ENCODE data around the gene PROS1.
"Not testable (repeated sequence)": the region's sequence is repeated elsewhere in the genome, so short reads cannot be mapped to it uniquely, and the experiment has no call there.

Gene PROS1

GRCh38 chr3:93937485-93937884, 36.2 kb downstream of the PROS1 start:
- H3K27me3 Mint-ChIP-seq, H3K4me1 Mint-ChIP-seq, H3K36me3 Mint-ChIP-seq, CTCF ChIA-PET, H3K27ac Mint-ChIP-seq, H3K4me3 Mint-ChIP-seq, DNase-seq, H3K9me3 Mint-ChIP-seq: not testable (repeated sequence)

DNA sequence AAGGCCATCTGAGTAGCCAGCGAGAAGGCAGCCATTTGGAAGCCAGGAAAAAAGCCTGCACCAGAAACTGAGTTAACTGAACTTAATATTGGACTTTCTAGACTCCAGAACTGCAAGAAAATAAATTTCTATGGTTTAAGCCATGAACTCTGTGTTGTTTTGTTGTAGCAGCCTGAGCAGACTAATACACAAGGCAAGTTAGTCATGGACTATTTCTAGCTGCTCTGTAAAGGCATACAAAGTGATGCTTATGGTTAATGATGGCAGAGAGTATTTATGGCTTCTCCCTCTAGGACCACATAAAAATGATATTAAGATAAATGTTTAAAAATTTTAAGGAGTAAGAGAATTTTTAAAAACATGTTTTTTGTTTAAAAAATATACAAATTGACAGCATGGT, 37.1 kb downstream of the PROS1 start:
- Mint-ChIP-seq H3K4me1 (no peaks in the 10 kb centered on the region), H3K27me3 (no peaks in the 10 kb centered on the region), H3K9me3 (no peaks in the 10 kb centered on the region), H3K4me3 (no peak overlapping the region), H3K36me3 (no peaks in the 10 kb centered on the region), H3K27ac (no peak overlapping the region)
- CTCF ChIA-PET = no interaction called here
- DNase-seq = no peak

DNA sequence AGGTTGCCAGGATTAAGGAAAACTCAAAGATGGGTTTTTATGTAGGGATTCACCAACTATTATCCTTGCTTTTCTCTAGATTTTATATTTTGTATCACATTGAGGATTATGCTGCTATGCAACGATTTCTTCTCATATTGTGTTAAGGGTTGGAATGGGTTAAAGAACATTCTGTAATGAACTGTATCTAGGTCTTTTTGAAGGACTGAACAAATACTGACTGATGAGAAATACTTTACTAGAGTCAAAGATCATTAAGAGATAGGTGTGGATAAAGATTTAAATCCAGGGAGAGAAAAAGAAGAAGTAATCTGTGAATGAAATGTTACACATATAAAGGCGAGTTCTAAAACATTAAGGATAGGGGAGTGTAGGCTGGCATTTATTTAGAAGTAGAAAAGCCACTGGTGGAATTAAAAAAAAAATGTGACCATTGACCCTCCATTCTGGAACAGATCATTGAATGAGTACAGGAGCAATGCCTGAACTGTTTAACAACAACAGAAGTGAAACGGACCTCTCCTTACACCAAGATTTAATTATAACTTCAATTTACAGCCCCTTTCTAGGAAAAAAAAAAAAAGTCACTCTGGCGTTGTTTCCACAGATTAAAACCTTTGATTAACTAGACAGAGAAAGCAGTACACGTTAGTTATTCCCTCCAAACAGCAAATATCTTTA, 39.2 kb downstream of the PROS1 start:
- Mint-ChIP-seq H3K27me3 (no peaks in the 10 kb centered on the region), H3K36me3 (no peaks in the 10 kb centered on the region), H3K4me3 (no peak overlapping the region), H3K27ac (no peak overlapping the region), H3K9me3 (no peaks in the 10 kb centered on the region), H3K4me1 (no peaks in the 10 kb centered on the region)
- CTCF ChIA-PET = no interaction called here
- DNase-seq = no peak

DNA sequence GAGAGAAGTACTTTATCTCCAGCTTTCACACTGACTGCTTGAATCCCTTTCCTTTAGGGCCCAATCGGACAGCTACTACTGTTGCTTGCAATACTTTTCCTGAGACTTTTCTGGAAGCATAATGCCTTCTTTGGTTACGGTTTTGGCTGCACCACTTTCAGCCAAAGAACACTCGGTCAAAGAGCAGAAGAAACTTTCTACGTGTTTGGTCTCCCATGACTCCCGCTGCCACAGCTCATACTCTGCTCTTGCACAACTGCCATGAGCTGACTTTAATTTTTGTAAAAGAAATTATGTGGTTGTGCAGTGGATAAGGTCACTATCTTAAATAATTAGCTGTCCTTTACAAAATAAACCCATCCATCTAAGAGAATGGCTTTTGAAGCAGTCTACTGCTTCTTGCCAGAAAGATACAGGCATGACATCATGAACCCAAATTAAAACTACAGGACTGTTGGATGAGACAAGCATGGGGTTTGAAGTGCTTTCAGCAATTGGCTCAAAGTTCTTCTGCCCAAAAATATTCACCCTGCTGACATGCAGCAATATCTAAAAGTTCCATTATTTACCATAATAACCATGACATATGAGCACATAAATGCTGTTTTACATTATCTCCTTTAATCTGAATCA, 42.0 kb downstream of the PROS1 start:
- Mint-ChIP-seq H3K27ac (no peak overlapping the region), H3K4me3 (no peak overlapping the region), H3K36me3 (no peaks in the 10 kb centered on the region), H3K9me3 (no peaks in the 10 kb centered on the region), H3K4me1 (no peaks in the 10 kb centered on the region), H3K27me3 (no peaks in the 10 kb centered on the region)
- DNase-seq = no peak
- CTCF ChIA-PET = no interaction called here

- Mint-ChIP-seq H3K27me3 (no peaks in the 10 kb centered on the region), H3K4me3 (no peak overlapping the region), H3K36me3 (no peaks in the 10 kb centered on the region), H3K4me1 (no peaks in the 10 kb centered on the region), H3K27ac (no peak overlapping the region), H3K9me3 (no peaks in the 10 kb centered on the region)
- CTCF ChIA-PET = no interaction called here
- DNase-seq = no peak
These were observed 43.7 kb downstream of the PROS1 start for GRCh38 chr3:93930041-93930440.

- H3K9me3 Mint-ChIP-seq = no peaks in the 10 kb centered on the region
- no peak overlapping the region for H3K27ac Mint-ChIP-seq
- DNase-seq = no peak
- H3K36me3 Mint-ChIP-seq = no peaks in the 10 kb centered on the region
- no peaks in the 10 kb centered on the region for H3K27me3 Mint-ChIP-seq
- H3K4me3 Mint-ChIP-seq = no peak overlapping the region
- H3K4me1 Mint-ChIP-seq = no peaks in the 10 kb centered on the region
- CTCF ChIA-PET = no interaction called here
These were observed 46.9 kb downstream of the PROS1 start for GRCh38 chr3:93926789-93927188.

- Mint-ChIP-seq H3K36me3 (no peaks in the 10 kb centered on the region), H3K9me3 (no peaks in the 10 kb centered on the region), H3K4me1 (no peaks in the 10 kb centered on the region), H3K4me3 (no peak overlapping the region), H3K27ac (no peak overlapping the region), H3K27me3 (no peaks in the 10 kb centered on the region)
- CTCF ChIA-PET = no interaction called here
- DNase-seq = no peak
These were observed 49.2 kb downstream of the PROS1 start for GRCh38 chr3:93924491-93924890.

- no peaks in the 10 kb centered on the region for H3K9me3 Mint-ChIP-seq
- H3K36me3 Mint-ChIP-seq = no peaks in the 10 kb centered on the region
- DNase-seq = no peak
- no peaks in the 10 kb centered on the region for H3K27me3 Mint-ChIP-seq
- H3K27ac Mint-ChIP-seq = no peak overlapping the region
- CTCF ChIA-PET = interaction anchor here (0.8 kb wide), 1 partner anchor 30 kb away, joined by 3 read pairs; no protein-coding TSS in a partner anchor
- H3K4me3 Mint-ChIP-seq = no peak overlapping the region
- H3K4me1 Mint-ChIP-seq = no peaks in the 10 kb centered on the region
These were observed 50.7 kb downstream of the PROS1 start for GRCh38 chr3:93923006-93923405.

DNA sequence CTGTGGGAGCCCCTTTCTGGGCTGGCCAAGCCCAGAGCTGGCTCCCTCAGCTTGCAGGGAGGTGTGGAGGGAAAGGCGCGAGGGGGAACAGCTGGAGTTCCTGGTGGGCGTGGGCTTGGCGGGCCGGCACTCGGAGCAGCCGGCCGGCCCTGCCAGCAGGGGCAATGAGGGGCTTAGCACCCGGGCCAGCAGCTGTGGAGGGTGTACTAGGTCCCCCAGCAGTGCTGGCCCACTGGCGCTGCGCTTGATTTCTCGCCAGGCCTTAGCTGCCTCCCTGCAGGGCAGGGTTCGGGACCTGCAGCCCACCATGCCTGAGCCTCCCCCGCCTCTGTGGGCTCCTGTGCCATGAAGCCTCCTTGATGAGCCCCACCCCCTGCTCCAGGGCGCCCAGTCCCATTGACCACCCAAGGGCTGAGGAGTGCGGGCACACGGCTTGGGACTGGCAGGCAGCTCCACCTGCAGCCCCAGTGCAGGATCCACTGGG, 56.1 kb downstream of the PROS1 start:
- H3K4me1 Mint-ChIP-seq, CTCF ChIA-PET, H3K27ac Mint-ChIP-seq, H3K27me3 Mint-ChIP-seq, H3K36me3 Mint-ChIP-seq, DNase-seq, H3K4me3 Mint-ChIP-seq, H3K9me3 Mint-ChIP-seq: not testable (repeated sequence)

DNA sequence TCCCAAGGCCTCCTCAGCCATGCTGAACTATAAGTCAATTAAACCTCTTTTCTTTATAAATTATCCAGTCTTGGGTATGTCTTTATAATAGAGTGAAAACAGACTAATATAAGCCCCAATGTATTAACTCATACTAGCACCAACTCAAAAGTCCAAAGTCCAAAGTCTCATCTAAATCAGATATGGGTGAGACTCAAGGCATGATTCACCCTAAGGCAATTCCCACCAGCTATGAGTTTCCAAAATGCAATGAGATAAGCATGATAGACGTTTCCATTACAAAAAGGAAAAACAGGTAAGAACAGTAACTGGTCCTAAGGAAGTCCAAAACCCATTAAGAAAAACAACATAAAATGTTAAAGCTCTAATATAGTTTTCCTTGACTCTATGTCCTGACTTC, 60.1 kb downstream of the PROS1 start:
- H3K36me3 Mint-ChIP-seq, DNase-seq, H3K27ac Mint-ChIP-seq, H3K27me3 Mint-ChIP-seq, H3K4me1 Mint-ChIP-seq, H3K4me3 Mint-ChIP-seq, CTCF ChIA-PET, H3K9me3 Mint-ChIP-seq: not testable (repeated sequence)

DNA sequence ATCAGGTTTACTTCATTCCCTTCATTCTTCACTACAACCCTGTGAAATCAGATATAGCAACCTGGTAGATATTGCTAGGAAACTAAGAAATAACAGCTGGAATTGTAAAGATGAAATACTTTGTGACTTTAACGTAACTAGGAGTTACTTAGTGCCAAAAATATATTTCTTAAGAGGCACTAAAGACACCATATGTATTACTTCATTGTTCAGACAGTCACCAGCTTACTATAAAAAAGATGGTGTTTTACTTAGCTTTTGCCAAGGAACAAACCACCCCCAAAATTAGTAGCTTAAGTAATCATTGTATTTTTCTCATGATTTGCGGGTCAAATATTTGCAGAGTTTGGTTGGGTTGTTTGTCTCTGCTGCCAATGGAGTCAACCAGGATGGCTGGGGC, 62.5 kb downstream of the PROS1 start:
- H3K36me3 Mint-ChIP-seq = no peaks in the 10 kb centered on the region
- no peak for DNase-seq
- CTCF ChIA-PET = no interaction called here
- no peaks in the 10 kb centered on the region for H3K27me3 Mint-ChIP-seq
- no peak overlapping the region for H3K27ac Mint-ChIP-seq
- no peaks in the 10 kb centered on the region for H3K4me1 Mint-ChIP-seq
- no peak overlapping the region for H3K4me3 Mint-ChIP-seq
- H3K9me3 Mint-ChIP-seq = no peaks in the 10 kb centered on the region

DNA sequence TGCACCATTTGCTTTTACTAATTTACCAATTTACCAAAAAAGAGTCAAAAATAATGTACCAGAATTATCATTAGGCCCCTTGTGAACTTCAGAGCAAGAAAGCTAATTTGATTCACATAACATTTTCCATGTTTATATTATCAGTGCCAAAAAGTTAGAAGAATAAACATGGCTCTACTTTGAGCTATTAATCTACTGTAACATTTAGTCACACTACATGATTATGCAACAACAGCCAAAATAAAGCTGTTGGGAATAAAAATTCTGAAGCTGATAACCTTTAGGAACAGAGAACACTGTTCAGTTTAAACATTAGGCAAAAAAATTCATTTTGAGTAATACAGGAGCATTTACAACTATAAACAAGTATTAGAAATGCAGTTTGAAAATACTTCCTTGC, 63.6 kb downstream of the PROS1 start:
- no peaks in the 10 kb centered on the region for H3K4me1 Mint-ChIP-seq
- no peaks in the 10 kb centered on the region for H3K27me3 Mint-ChIP-seq
- H3K27ac Mint-ChIP-seq = no peak overlapping the region
- no peaks in the 10 kb centered on the region for H3K36me3 Mint-ChIP-seq
- H3K4me3 Mint-ChIP-seq = no peak overlapping the region
- DNase-seq = no peak
- CTCF ChIA-PET = no interaction called here
- no peaks in the 10 kb centered on the region for H3K9me3 Mint-ChIP-seq

DNA sequence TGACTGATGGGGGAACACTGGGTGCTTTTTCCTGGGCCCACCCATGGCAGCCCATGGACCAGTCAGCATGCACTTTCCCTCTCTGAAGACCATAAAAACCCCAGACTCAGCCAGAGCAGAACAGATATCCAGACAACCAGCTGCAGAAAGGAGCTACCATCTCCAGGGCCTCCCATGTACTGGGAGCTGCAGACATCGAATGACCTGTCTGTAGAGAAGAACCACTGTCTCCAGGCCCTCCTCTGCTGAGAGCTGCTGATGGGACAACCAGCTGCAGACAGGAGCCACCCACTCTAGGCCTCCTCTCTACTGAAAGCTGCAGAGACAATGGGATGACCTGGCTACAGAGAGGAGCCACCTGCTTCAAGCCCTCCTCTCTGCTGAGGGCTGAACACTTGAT, 66.6 kb downstream of the PROS1 start:
- CTCF ChIA-PET = no interaction called here
- Mint-ChIP-seq H3K9me3 (no peaks in the 10 kb centered on the region), H3K36me3 (no peaks in the 10 kb centered on the region), H3K4me3 (no peak overlapping the region), H3K27ac (no peak overlapping the region), H3K27me3 (no peaks in the 10 kb centered on the region), H3K4me1 (no peaks in the 10 kb centered on the region)
- DNase-seq = no peak

- Mint-ChIP-seq H3K27ac (no peak overlapping the region), H3K9me3 (no peaks in the 10 kb centered on the region), H3K36me3 (no peaks in the 10 kb centered on the region), H3K27me3 (no peaks in the 10 kb centered on the region), H3K4me1 (no peaks in the 10 kb centered on the region), H3K4me3 (no peak overlapping the region)
- no peak for DNase-seq
- CTCF ChIA-PET = no interaction called here
These were observed 67.5 kb downstream of the PROS1 start for GRCh38 chr3:93906245-93906644.

- H3K36me3 Mint-ChIP-seq = no peaks in the 10 kb centered on the region
- H3K27me3 Mint-ChIP-seq = no peaks in the 10 kb centered on the region
- H3K4me1 Mint-ChIP-seq = no peaks in the 10 kb centered on the region
- H3K9me3 Mint-ChIP-seq = no peaks in the 10 kb centered on the region
- no peak overlapping the region for H3K4me3 Mint-ChIP-seq
- H3K27ac Mint-ChIP-seq = no peak overlapping the region
- DNase-seq = no peak
- CTCF ChIA-PET = no interaction called here
These were observed 69.1 kb downstream of the PROS1 start for GRCh38 chr3:93904568-93904967.
